Endothelial cell of umbilical vein (primary cell): Measurements from ENCODE around the gene OR6P1. TPM values are rescaled to one million over a fixed set of nuclear protein-coding genes. Genes with fewer than 3 reads are reported as not detected.

Experiments used
- BruUV-seq: library from RNA; stranded (reverse); fragments of 400-500 nt; replicated peaks from 2 replicates; lab custom pipeline; 2021; lab: Mats Ljungman, UMichigan
- CTCF ChIA-PET: fragments of 300-600, 350-600 bp; sonication (Branson Sonifier 250); formaldehyde crosslinking; loops from one replicate; lab custom pipeline; 2021; ENCODE audit warnings: antibody characterized with exemption, inconsistent platforms; lab: Charles Lee
- POLR2A ChIA-PET: fragments of 300-600, 350-600 bp; sonication (Branson Sonifier 250); formaldehyde crosslinking; loops from one replicate; lab custom pipeline; 2021; ENCODE audit warnings: antibody characterized with exemption, inconsistent platforms; lab: Charles Lee
- DNase-seq: peaks from one replicate; pipeline ENCODE4 v3.0.0-alpha.2; 2011; ENCODE audit warnings: low read depth, low spot score
- FAIRE-seq: peaks from 2 replicates; lab custom pipeline; 2011; peaks lifted over from hg19 to GRCh38; lab: Jason Lieb, UNC
- H2AFZ ChIP-seq: 2 replicates; pipeline ENCODE4 v1.6.0; 2012; ENCODE audit warnings: low read depth, low read length, control low read depth, inconsistent platforms
- H3K27ac ChIP-seq: 2 replicates; pipeline ENCODE4 v1.5.1; 2011; ENCODE audit warnings: low read depth, mild to moderate bottlenecking, control low read depth, low read length, moderate library complexity; ENCODE audit not compliant: insufficient read depth
- H3K27me3 ChIP-seq, 2 experiments: 2 replicates each; pipeline versions ENCODE4 v1.6.0 to v1.6.1; 2011; ENCODE audit warnings: low read length in 2 of 2, mixed read lengths in 1 of 2; ENCODE audit not compliant: control insufficient read depth in 2 of 2, insufficient read depth in 2 of 2
- H3K36me3 ChIP-seq, 2 experiments: 2 replicates in 1 of 2; 3 replicates in 1 of 2; pipeline ENCODE4 v1.5.1; 2011; ENCODE audit warnings: low read length in 2 of 2, mild to moderate bottlenecking in 1 of 2, moderate library complexity in 1 of 2; ENCODE audit not compliant: control insufficient read depth in 2 of 2, insufficient read depth in 2 of 2; ENCODE audit errors: extremely low read depth in 1 of 2
- H3K4me1 ChIP-seq: 3 replicates; pipeline ENCODE4 v1.5.1; 2011; ENCODE audit warnings: mild to moderate bottlenecking, low read length; ENCODE audit not compliant: control insufficient read depth, insufficient read depth; ENCODE audit errors: extremely low read depth
- H3K4me2 ChIP-seq: 2 replicates; pipeline ENCODE4 v1.6.1; 2011; ENCODE audit warnings: low read length, control low read depth, mixed read lengths; ENCODE audit not compliant: insufficient read depth
- H3K4me3 ChIP-seq, 3 experiments: fragments of 200-600 bp in 1 of 3; sonication (generic), shearing (Covaris generic) in 1 of 3; replicated peaks in 1 of 3; 2 replicates each; pipeline ENCODE4 v1.5.1; 2011 to 2016; ENCODE audit warnings: control low read depth in 3 of 3, low read length in 3 of 3, mild to moderate bottlenecking in 2 of 3, inconsistent platforms in 1 of 3, low read depth in 1 of 3, moderate library complexity in 1 of 3; ENCODE audit not compliant: insufficient read depth in 1 of 3
- H3K79me2 ChIP-seq: 2 replicates; pipeline ENCODE4 v1.6.0; 2012; ENCODE audit warnings: low read length, inconsistent platforms; ENCODE audit not compliant: control insufficient read depth, insufficient read depth
- H3K9ac ChIP-seq: replicated peaks from 2 replicates; pipeline ENCODE3; 2011; ENCODE audit warnings: low read length, control low read depth; ENCODE audit not compliant: insufficient read depth; ENCODE audit errors: extremely low read depth
- H3K9me1 ChIP-seq: replicated peaks from 3 replicates; pipeline ENCODE4 v1.6.0; 2011; ENCODE audit warnings: mild to moderate bottlenecking, low read length; ENCODE audit not compliant: control insufficient read depth, insufficient read depth; ENCODE audit errors: extremely low read depth
- H3K9me3 ChIP-seq: replicated peaks from 2 replicates; pipeline ENCODE4 v1.5.1; 2012; ENCODE audit warnings: low read length, inconsistent platforms; ENCODE audit not compliant: control insufficient read depth, insufficient read depth
- H4K20me1 ChIP-seq: replicated peaks from 2 replicates; pipeline ENCODE3; 2011; ENCODE audit warnings: mild to moderate bottlenecking, low read length; ENCODE audit not compliant: control insufficient read depth, insufficient read depth; ENCODE audit errors: extremely low read depth
- EZH2 ChIP-seq: IDR thresholded peaks from 2 replicates; pipeline ENCODE4 v1.6.1; 2012; ENCODE audit warnings: borderline replicate concordance, low read depth, mild to moderate bottlenecking, moderate library complexity, low read length, inconsistent platforms; ENCODE audit not compliant: severe bottlenecking
- FOS ChIP-seq: IDR thresholded peaks from 2 replicates; pipeline ENCODE4 v1.6.1; 2011; ENCODE audit warnings: mild to moderate bottlenecking, low read length, moderate library complexity, borderline replicate concordance; ENCODE audit not compliant: insufficient read depth
- GATA2 ChIP-seq: IDR thresholded peaks from 2 replicates; pipeline ENCODE4 v1.7.0; 2011; ENCODE audit warnings: low read depth, mild to moderate bottlenecking, moderate library complexity, mixed read lengths, low read length; ENCODE audit not compliant: insufficient read length, insufficient read depth
- MYC ChIP-seq: IDR thresholded peaks from one replicate; pipeline ENCODE4 v1.6.1; 2011; ENCODE audit warnings: mild to moderate bottlenecking, low read depth, low read length
- dilution Hi-C: fragments of 300-500 bp; cut with MboI; formaldehyde crosslinking; loops from one replicate; pipeline ENCODE4 v1.15.0; 2019; ENCODE audit warnings: low sequenced_read_pairs; ENCODE audit not compliant: extremely low pct_ligation_motif_present
- intact Hi-C: fragments of 100-400 bp; cut with micrococcal nuclease; formaldehyde crosslinking; loops from one replicate; pipeline ENCODE4 v1.10.0; 2022
- polyA plus RNA-seq, 4 experiments: library from polyadenylated mRNA; depleted of rRNA in 3 of 4; stranded (reverse) in 3 of 4; unstranded in 1 of 4; fragments of >200 nt; gene quantifications; 2 replicates each; pipeline versions ENCODE4 v1.2.1 to v1.2.3, GENCODE V29; 2011 to 2012; ENCODE audit warnings: missing spikeins in 1 of 4
- total RNA-seq: library from RNA; stranded (reverse); gene quantifications from 2 replicates; pipeline ENCODE4 v1.2.3, GENCODE V29; 2021
- TF ChIP-seq, protein P1 (sequence below), 2 donors: IDR thresholded peaks; 1 replicate in 1 of 2; 2 replicates in 1 of 2; pipeline ENCODE4 v1.5.1; 2011; ENCODE audit warnings: low read length in 2 of 2, mild to moderate bottlenecking in 2 of 2, moderate library complexity in 2 of 2, control low read depth in 1 of 2, inconsistent platforms in 1 of 2, low read depth in 1 of 2; ENCODE audit not compliant: insufficient read depth in 1 of 2; ENCODE audit errors: extremely low read depth in 1 of 2
- TF ChIP-seq, protein P2 (sequence below): IDR thresholded peaks from 2 replicates; pipeline ENCODE4 v1.6.1; 2011; ENCODE audit not compliant: insufficient read depth, insufficient read length

Gene OR6P1
- total and polyA plus RNA-seq, 2 donors (not counting 3 experiments of a cell fraction or from before 2014, with no cell fraction given), result not detected

DNA sequence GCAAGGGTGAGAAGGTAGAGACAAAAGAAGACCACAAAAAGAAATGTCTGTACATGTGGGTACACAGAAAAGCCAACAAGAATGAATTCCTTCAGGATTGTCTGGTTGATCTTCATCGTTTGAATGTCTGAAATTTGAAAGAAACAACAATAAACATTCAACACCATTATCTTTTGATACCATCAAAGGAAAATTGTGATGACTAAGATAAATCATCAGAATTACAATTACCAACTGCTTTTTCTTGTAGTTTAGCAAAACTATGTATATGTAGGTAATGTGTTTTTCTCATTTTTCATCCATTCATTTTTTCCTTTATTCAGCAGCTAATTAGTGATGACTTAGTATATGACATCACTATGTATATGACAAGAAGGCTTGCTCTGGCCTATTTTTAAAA is 9.4 kb upstream of the OR6P1 start, which contains the start of gene OR10X1:
TSS of gene OR10X1 (minus strand) at position 167 of the 400 bp plus-strand sequence. CDS start at position 167, 0 bp downstream.
- Histone ChIP-seq H3K9ac (no peak within 1 kb of the TSS), H4K20me1 (no peaks in the 10 kb centered on the region), H3K79me2 (no peaks in the 10 kb centered on the region), H3K4me1 (no peaks in the 10 kb centered on the region), H3K9me3 (no peaks in the 10 kb centered on the region), H3K4me3 (no peak within 1 kb of the TSS), H3K27ac (no peak within 1 kb of the TSS), H3K36me3 (no peaks in the 10 kb centered on the region), H3K4me2 (no peak within 1 kb of the TSS), H2AFZ (no peak within 1 kb of the TSS), H3K27me3 (no peaks in the 10 kb centered on the region), H3K9me1 (no peaks in the 10 kb centered on the region)
- DNase-seq (no peak), FAIRE-seq (no peak)
- intact Hi-C loops (no loop called here), dilution Hi-C loops (no loop called here)
- POLR2A ChIA-PET, result no interaction called here
- CTCF ChIA-PET, result no interaction called here
- TF ChIP-seq FOS (no peak), MYC (no peak), GATA2 (no peak), EZH2 (no peak)
- TF ChIP-seq, protein P1, sequence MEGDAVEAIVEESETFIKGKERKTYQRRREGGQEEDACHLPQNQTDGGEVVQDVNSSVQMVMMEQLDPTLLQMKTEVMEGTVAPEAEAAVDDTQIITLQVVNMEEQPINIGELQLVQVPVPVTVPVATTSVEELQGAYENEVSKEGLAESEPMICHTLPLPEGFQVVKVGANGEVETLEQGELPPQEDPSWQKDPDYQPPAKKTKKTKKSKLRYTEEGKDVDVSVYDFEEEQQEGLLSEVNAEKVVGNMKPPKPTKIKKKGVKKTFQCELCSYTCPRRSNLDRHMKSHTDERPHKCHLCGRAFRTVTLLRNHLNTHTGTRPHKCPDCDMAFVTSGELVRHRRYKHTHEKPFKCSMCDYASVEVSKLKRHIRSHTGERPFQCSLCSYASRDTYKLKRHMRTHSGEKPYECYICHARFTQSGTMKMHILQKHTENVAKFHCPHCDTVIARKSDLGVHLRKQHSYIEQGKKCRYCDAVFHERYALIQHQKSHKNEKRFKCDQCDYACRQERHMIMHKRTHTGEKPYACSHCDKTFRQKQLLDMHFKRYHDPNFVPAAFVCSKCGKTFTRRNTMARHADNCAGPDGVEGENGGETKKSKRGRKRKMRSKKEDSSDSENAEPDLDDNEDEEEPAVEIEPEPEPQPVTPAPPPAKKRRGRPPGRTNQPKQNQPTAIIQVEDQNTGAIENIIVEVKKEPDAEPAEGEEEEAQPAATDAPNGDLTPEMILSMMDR (IDR thresholded peaks at IDR 0.05; ENCODE audit: extremely low read depth in 1 of 2, insufficient read depth in 1 of 2, low read depth in 1 of 2, low read length in 2 of 2), result no peak
- TF ChIP-seq, protein P2, sequence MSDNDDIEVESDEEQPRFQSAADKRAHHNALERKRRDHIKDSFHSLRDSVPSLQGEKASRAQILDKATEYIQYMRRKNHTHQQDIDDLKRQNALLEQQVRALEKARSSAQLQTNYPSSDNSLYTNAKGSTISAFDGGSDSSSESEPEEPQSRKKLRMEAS, result no peak
- no TSS peak for BruUV-seq
